ENCODE measurements around the gene AGBL1. TPM values are rescaled to one million over a fixed set of nuclear protein-coding genes. Genes with fewer than 3 reads are reported as not detected.

Gene AGBL1
- total and polyA plus RNA-seq, 2 experiments from 2014 or later: 0.03 TPM; not detected in 1

- no peaks in the 10 kb centered on the region for H3K36me3 ChIP-seq (ENCODE audit: insufficient read depth)
- H2AFZ ChIP-seq: peak overlapping the region; percentile 94
- TF ChIP-seq, protein P1, sequence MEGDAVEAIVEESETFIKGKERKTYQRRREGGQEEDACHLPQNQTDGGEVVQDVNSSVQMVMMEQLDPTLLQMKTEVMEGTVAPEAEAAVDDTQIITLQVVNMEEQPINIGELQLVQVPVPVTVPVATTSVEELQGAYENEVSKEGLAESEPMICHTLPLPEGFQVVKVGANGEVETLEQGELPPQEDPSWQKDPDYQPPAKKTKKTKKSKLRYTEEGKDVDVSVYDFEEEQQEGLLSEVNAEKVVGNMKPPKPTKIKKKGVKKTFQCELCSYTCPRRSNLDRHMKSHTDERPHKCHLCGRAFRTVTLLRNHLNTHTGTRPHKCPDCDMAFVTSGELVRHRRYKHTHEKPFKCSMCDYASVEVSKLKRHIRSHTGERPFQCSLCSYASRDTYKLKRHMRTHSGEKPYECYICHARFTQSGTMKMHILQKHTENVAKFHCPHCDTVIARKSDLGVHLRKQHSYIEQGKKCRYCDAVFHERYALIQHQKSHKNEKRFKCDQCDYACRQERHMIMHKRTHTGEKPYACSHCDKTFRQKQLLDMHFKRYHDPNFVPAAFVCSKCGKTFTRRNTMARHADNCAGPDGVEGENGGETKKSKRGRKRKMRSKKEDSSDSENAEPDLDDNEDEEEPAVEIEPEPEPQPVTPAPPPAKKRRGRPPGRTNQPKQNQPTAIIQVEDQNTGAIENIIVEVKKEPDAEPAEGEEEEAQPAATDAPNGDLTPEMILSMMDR (conservative IDR thresholded peaks at IDR 0.05; ENCODE audit: low read depth in 2 of 2): peak; percentile 59 to 64
- TF ChIP-seq ZNF114 (CRISPR knock-in tag; IDR thresholded peaks at IDR 0.05): no peak
- TF ChIP-seq NANOG (IDR thresholded peaks at IDR 0.05; ENCODE audit: borderline replicate concordance): no peak
- Mint-ChIP-seq H3K4me3 (no peak overlapping the region), H3K27ac (no peak overlapping the region), H3K4me1 (peaks cover 49% of the 10 kb centered on the region; the same call in 2 of the 3 replicates), H3K27me3 (ENCODE audit: insufficient read depth, low read depth, poor library complexity) (no peaks in the 10 kb centered on the region), H3K36me3 (ENCODE audit: low read depth) (no peaks in the 10 kb centered on the region), H3K9me3 (no peaks in the 10 kb centered on the region)
- H3K27ac ChIP-seq (ENCODE audit: low read depth): no peak overlapping the region
- H3K4me2 ChIP-seq: peak overlapping the region; percentile 9; the same call in 1 of the 2 replicates
- H3K4me1 ChIP-seq (ENCODE audit: insufficient read depth): peaks cover 26% of the 10 kb centered on the region
- no peaks in the 10 kb centered on the region for H4K20me1 ChIP-seq (replicated peaks; ENCODE audit: insufficient read depth)
- H3K27me3 ChIP-seq (ENCODE audit: insufficient read depth): no peaks in the 10 kb centered on the region
- DNase-seq (ENCODE audit: low spot score) (peak; percentile 57), ATAC-seq (peak; percentile 92)
- no peaks in the 10 kb centered on the region for H3F3A ChIP-seq (replicated peaks; ENCODE audit: low read depth)
- no peaks in the 10 kb centered on the region for H3K79me2 ChIP-seq (replicated peaks; ENCODE audit: insufficient read depth)
- H3K4me3 ChIP-seq: no peak overlapping the region
- H3K9me2 ChIP-seq (ENCODE audit: insufficient read depth): peaks cover 9% of the 10 kb centered on the region; the same call in 1 of the 2 replicates
Measured at GRCh38 chr15:86040356-86041033, 39.2 kb upstream of the AGBL1 start.

DNA sequence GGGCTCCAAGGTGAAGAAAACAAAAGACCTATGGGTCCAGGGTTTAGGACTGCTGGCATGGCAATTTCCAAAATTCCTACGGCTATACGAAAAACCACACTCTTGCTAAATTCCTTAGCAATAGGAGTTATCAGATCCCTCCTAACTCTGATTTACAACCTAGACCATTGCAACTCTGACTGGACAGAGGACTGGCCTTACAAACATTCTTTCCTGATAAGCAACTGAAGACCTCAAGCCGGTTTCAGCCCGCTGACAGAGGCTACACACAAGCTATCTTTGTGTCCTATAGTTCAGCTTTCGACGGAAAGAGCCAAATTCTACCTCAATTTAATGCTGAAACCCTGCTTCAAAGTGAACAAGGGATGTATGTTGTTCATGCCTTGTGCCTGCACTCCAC, 38.3 kb upstream of the AGBL1 start:
- Histone ChIP-seq H3K27ac (ENCODE audit: low read depth) (no peak overlapping the region), H3K4me1 (ENCODE audit: insufficient read depth) (peaks cover 26% of the 10 kb centered on the region), H4K20me1 (replicated peaks; ENCODE audit: insufficient read depth) (no peaks in the 10 kb centered on the region), H3K4me2 (no peak overlapping the region), H3K4me3 (no peak overlapping the region), H2AFZ (peak overlapping the region; percentile 85), H3K36me3 (ENCODE audit: insufficient read depth) (no peaks in the 10 kb centered on the region), H3K79me2 (replicated peaks; ENCODE audit: insufficient read depth) (no peaks in the 10 kb centered on the region), H3K27me3 (ENCODE audit: insufficient read depth) (no peaks in the 10 kb centered on the region), H3F3A (replicated peaks; ENCODE audit: low read depth) (no peaks in the 10 kb centered on the region), H3K9me2 (ENCODE audit: insufficient read depth) (peaks cover 9% of the 10 kb centered on the region; the same call in 1 of the 2 replicates)
- H3K4me3 Mint-ChIP-seq: no peak overlapping the region
- no peaks in the 10 kb centered on the region for H3K9me3 Mint-ChIP-seq
- H3K4me1 Mint-ChIP-seq: peaks cover 46% of the 10 kb centered on the region; the same call in 2 of the 3 replicates
- ATAC-seq (no peak), DNase-seq (ENCODE audit: low spot score) (no peak)
- no peaks in the 10 kb centered on the region for H3K36me3 Mint-ChIP-seq (ENCODE audit: low read depth)
- no peaks in the 10 kb centered on the region for H3K27me3 Mint-ChIP-seq (ENCODE audit: insufficient read depth, low read depth, poor library complexity)
- TF ChIP-seq EZH2phosphoT487 (IDR thresholded peaks at IDR 0.05; ENCODE audit: unreplicated experiment) (no peak), ZNF114 (CRISPR knock-in tag; IDR thresholded peaks at IDR 0.05) (no peak), JUNB (IDR thresholded peaks at IDR 0.05; ENCODE audit: unreplicated experiment) (no peak), EZH2 (IDR thresholded peaks at IDR 0.05; ENCODE audit: low read depth, unreplicated experiment) (no peak), NANOG (IDR thresholded peaks at IDR 0.05; ENCODE audit: borderline replicate concordance) (no peak)
- TF ChIP-seq, protein P2, sequence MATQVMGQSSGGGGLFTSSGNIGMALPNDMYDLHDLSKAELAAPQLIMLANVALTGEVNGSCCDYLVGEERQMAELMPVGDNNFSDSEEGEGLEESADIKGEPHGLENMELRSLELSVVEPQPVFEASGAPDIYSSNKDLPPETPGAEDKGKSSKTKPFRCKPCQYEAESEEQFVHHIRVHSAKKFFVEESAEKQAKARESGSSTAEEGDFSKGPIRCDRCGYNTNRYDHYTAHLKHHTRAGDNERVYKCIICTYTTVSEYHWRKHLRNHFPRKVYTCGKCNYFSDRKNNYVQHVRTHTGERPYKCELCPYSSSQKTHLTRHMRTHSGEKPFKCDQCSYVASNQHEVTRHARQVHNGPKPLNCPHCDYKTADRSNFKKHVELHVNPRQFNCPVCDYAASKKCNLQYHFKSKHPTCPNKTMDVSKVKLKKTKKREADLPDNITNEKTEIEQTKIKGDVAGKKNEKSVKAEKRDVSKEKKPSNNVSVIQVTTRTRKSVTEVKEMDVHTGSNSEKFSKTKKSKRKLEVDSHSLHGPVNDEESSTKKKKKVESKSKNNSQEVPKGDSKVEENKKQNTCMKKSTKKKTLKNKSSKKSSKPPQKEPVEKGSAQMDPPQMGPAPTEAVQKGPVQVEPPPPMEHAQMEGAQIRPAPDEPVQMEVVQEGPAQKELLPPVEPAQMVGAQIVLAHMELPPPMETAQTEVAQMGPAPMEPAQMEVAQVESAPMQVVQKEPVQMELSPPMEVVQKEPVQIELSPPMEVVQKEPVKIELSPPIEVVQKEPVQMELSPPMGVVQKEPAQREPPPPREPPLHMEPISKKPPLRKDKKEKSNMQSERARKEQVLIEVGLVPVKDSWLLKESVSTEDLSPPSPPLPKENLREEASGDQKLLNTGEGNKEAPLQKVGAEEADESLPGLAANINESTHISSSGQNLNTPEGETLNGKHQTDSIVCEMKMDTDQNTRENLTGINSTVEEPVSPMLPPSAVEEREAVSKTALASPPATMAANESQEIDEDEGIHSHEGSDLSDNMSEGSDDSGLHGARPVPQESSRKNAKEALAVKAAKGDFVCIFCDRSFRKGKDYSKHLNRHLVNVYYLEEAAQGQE (IDR thresholded peaks at IDR 0.05; ENCODE audit: unreplicated experiment): no peak
- TF ChIP-seq, protein P1 (conservative IDR thresholded peaks at IDR 0.05; ENCODE audit: low read depth in 2 of 2): no peak
- 0 out of 2 replicates have a peak overlapping the region, but pooled peaks have one; percentile 33 for H3K27ac Mint-ChIP-seq

Measured in GM23338 (cell line).